Testis (tissue), 2 donors: Measurements from ENCODE around the gene RASSF7.

Experiments used
- CTCF ChIP-seq, 3 experiments: fragments of 450-650 bp in 2 of 3; fragments of 200-600 bp in 1 of 3; sonication (generic) in 1 of 3; IDR thresholded peaks; one replicate each; pipeline ENCODE4 v1.5.1; 2016 to 2019; ENCODE audit warnings: antibody characterized with exemption in 3 of 3, mild to moderate bottlenecking in 2 of 3, moderate library complexity in 1 of 3
- POLR2A ChIP-seq: fragments of 450-650 bp; IDR thresholded peaks from one replicate; pipeline ENCODE4 v1.6.1; 2017; ENCODE audit warnings: antibody characterized with exemption, mild to moderate bottlenecking, moderate library complexity

- TF ChIP-seq CTCF (IDR thresholded peaks at IDR 0.05) (no peak), POLR2A (no peak)
These were observed 8.6 kb downstream of the RASSF7 start for GRCh38 chr11:569158-569885.
